Brain microvascular endothelial cell (primary cell): ENCODE measurements around the gene FBXO46.

Experiments used
- DNase-seq: peaks from one replicate; pipeline ENCODE4 v3.0.0-alpha.2; 2020
- H3K27ac ChIP-seq: fragments of 250-450 bp; sonication (Bioruptor Pico); 2 replicates; pipeline ENCODE4 v1.5.1; 2020; ENCODE audit warnings: mild to moderate bottlenecking, moderate library complexity
- H3K27me3 ChIP-seq: fragments of 250-450 bp; sonication (Bioruptor Pico); replicated peaks from 2 replicates; pipeline ENCODE4 v1.5.1; 2020; ENCODE audit warnings: mild to moderate bottlenecking
- H3K36me3 ChIP-seq: fragments of 250-450 bp; sonication (Bioruptor Pico); replicated peaks from 2 replicates; pipeline ENCODE4 v1.5.1; 2020; ENCODE audit warnings: mild to moderate bottlenecking
- H3K4me3 ChIP-seq: 2 replicates; pipeline ENCODE4 v1.5.1; 2011; ENCODE audit warnings: low read depth, mild to moderate bottlenecking, control low read depth, low read length, moderate library complexity
- in situ Hi-C: cut with HindIII; loops from 2 replicates; pipeline ENCODE4 v1.10.0; 2017; ENCODE audit warnings: low sequenced_read_pairs, low pct_ligation_motif_present
- TF ChIP-seq, protein P1 (sequence below): IDR thresholded peaks from 2 replicates; pipeline ENCODE4 v1.5.1; 2011; ENCODE audit warnings: low read depth, mild to moderate bottlenecking, moderate library complexity, low read length, control low read depth, inconsistent platforms; ENCODE audit errors: missing control alignments

Gene FBXO46

DNA sequence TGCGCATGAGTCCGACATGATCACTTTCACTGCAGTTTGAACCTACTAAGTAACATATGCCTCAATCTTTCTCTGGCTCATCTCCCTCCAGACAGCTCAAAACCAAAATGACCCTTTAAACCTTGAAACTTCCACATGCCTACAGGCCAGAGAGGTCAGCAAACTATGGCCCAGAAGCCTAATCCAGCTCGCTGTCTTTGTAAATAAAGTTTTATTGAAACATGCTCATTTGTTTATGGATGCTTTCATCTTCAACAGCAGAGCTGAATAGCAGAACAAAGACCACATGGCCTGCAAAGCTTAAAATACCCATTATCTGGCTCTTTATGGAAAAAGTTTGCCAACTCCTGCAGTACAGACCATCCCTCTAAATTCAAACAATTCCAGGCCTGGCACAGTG is 15.6 kb downstream of the FBXO46 start:
- H3K36me3 ChIP-seq, result peaks cover 16% of the 10 kb centered on the region
- DNase-seq, result no peak
- H3K27me3 ChIP-seq, result no peaks in the 10 kb centered on the region
- TF ChIP-seq, protein P1, sequence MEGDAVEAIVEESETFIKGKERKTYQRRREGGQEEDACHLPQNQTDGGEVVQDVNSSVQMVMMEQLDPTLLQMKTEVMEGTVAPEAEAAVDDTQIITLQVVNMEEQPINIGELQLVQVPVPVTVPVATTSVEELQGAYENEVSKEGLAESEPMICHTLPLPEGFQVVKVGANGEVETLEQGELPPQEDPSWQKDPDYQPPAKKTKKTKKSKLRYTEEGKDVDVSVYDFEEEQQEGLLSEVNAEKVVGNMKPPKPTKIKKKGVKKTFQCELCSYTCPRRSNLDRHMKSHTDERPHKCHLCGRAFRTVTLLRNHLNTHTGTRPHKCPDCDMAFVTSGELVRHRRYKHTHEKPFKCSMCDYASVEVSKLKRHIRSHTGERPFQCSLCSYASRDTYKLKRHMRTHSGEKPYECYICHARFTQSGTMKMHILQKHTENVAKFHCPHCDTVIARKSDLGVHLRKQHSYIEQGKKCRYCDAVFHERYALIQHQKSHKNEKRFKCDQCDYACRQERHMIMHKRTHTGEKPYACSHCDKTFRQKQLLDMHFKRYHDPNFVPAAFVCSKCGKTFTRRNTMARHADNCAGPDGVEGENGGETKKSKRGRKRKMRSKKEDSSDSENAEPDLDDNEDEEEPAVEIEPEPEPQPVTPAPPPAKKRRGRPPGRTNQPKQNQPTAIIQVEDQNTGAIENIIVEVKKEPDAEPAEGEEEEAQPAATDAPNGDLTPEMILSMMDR, result no peak
- in situ Hi-C loops, result no loop called here
- H3K4me3 ChIP-seq, result no peak overlapping the region
- H3K27ac ChIP-seq, result no peak overlapping the region

DNA sequence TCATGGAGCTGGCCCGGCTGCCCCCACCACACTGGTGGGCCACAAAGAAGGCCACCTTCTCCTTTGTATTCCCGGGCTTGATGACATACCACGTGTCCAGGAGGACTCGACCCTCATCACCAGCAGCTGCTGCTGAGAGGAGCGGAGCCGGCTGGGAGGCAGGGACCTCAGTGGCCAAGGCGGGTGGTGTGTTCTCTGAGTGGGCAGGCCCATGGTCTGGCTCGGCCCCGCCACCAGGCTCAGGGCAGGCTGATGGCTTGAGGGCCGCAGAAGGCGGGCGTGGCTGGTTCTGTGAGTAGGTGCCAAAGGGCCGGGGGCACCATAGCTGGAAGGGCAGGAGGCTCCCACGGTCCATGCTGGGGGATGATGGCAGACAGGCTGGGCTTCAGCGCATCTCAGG is 17.6 kb downstream of the FBXO46 start:
- in situ Hi-C loops, result no loop called here
- Histone ChIP-seq H3K4me3 (no peak overlapping the region), H3K36me3 (peaks cover 16% of the 10 kb centered on the region), H3K27me3 (no peaks in the 10 kb centered on the region), H3K27ac (no peak overlapping the region)
- no peak for DNase-seq
- TF ChIP-seq, protein P1, result no peak

DNA sequence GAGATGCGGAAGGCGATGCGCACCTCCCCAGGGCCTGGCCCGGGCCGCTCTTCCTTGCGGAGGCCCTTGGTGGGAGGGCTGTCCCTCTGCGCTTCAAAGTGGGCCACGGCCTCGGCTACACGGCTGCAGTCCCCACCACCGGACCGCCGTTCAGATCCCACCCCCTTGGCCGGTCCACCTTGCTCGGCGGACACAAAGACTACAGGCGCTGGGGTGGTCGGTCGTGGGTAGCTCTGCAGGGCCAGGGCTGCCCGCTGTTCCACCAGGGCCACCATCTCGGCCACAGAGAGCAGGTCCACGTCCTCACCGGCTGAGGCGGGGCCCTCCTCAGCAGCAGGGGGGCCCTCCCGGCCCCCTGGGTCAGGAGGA is 18.0 kb downstream of the FBXO46 start:
- H3K27ac ChIP-seq, result no peak overlapping the region
- TF ChIP-seq, protein P1, result no peak
- no peaks in the 10 kb centered on the region for H3K27me3 ChIP-seq
- no peak for DNase-seq
- in situ Hi-C loops, result no loop called here
- peaks cover 16% of the 10 kb centered on the region for H3K36me3 ChIP-seq
- no peak overlapping the region for H3K4me3 ChIP-seq

DNA sequence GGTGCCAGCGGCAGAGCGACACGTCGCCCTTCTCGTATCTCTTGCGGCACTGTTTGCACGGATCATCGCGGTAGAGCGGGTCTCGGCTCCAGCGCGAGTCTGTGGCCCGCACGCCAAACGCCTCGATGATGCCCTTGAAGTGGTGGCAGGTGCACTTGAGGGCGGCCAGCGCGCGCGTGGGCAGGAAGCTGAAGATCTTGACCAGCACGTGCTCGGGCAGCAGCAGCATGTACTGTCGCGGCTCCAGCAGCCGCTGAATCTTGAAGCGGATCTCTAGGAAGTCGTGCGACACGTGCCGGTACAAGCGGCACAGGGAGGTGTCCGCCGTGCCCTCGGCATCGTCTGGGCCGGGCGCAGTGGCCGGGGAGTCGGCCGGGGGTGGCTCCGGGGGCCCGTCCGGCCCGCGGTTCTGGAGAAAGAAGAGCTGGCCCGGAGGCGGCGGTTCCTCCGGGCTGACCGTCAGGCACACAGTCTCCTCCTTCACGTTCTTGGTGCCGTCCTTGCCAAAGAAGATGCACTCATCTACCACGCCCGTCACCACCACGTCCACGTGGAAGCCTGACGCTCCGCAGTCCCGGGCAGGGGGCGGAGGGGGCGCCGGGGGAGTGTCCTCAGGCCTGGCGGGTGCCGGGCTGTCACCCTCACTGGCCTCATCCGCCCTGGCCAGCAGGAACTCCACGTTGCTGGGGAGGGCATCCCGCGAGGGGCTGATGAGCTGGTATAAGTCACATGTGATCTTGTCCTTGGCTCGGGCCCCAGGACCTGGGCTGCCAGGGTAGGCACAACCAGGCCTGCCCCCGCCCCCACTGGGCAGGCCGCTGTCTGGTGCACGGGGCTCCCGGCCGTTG is 18.6 kb downstream of the FBXO46 start:
- Histone ChIP-seq H3K27ac (no peak overlapping the region), H3K36me3 (peaks cover 16% of the 10 kb centered on the region), H3K4me3 (no peak overlapping the region), H3K27me3 (no peaks in the 10 kb centered on the region)
- no peak for DNase-seq
- in situ Hi-C loops, result no loop called here
- TF ChIP-seq, protein P1, result no peak

DNA sequence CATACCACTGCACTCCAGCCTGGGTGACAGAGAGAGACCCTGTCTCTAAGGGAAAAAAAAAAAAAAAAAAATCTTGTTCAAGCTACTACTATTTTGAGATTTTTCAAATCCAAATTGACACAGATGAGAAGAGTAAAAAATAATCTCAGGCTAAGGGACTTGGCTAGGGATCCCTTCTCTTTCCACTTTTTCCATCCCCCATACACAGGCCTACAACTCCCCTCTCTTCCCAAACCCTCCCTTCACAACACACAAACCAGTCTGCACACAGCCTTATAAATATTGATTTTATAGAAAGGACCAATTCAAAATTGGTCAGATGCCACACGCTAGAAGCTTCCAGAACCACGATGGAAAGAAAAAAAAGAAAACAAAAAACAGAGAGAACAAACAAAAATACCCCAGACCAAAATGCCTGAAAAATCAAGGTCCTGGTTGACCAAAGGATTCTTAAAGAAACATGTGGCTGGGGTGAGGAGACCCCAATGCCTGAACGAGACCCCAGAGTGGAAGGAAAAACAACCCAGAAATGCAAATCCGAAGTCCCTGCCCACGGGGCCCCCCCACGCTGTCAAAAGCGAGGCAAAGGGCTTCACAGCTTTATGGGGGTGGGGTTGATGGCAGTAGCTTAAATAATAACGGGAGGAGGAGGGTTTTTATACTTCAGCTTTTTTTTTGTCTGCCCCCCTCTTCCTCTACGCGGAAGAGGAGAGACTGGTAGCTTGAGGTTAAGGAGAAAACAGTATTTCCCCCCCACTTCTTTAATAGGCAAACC is 20.2 kb downstream of the FBXO46 start:
- TF ChIP-seq, protein P1, result no peak
- H3K27me3 ChIP-seq, result no peaks in the 10 kb centered on the region
- H3K36me3 ChIP-seq, result peaks cover 16% of the 10 kb centered on the region
- in situ Hi-C loops, result no loop called here
- H3K4me3 ChIP-seq, result no peak overlapping the region
- no peak for DNase-seq
- no peak overlapping the region for H3K27ac ChIP-seq
